GM21825 (cell line): Measurements from ENCODE around the gene ADAMTS4.
A peak's percentile ranks its signal among the peaks of the same experiment; 100 is the strongest.
"Not testable (repeated sequence)": the region's sequence is repeated elsewhere in the genome, so short reads cannot be mapped to it uniquely, and the experiment has no call there.

ENCODE experiments used
- ATAC-seq: cut with Tn5 transposase; IDR thresholded peaks from one replicate; pipeline ENCODE4 v1.9.1; 2021; ENCODE audit warnings: mild to moderate bottlenecking, moderate library complexity; ENCODE audit not compliant: unreplicated experiment

ADAMTS4 gene

GRCh38 chr1:161198897-161199431 lies at the start of gene ADAMTS4:
TSS of gene ADAMTS4 (minus strand) at chr1:161199054. CDS start at chr1:161198627, 427 bp downstream.
- no peak for ATAC-seq

GRCh38 chr1:161244888-161245287 lies 46.0 kb upstream of the ADAMTS4 start:
- ATAC-seq = no peak

- ATAC-seq = no peak
These were observed 43.5 kb upstream of the ADAMTS4 start for GRCh38 chr1:161242313-161242712.

- ATAC-seq = no peak
These were observed 42.8 kb upstream of the ADAMTS4 start for GRCh38 chr1:161241682-161242081.

- no peak for ATAC-seq
These were observed 39.2 kb upstream of the ADAMTS4 start, which contains the start of gene NR1I3 for GRCh38 chr1:161238039-161238473. TSS of gene NR1I3 (minus strand) at chr1:161238203. CDS start at chr1:161236565, 1,638 bp downstream.

- ATAC-seq = no peak
These were observed 37.3 kb upstream of the ADAMTS4 start for GRCh38 chr1:161235957-161236775.

GRCh38 chr1:161233102-161233501 lies 34.2 kb upstream of the ADAMTS4 start:
- ATAC-seq = no peak

GRCh38 chr1:161230762-161231161 lies 31.9 kb upstream of the ADAMTS4 start:
- ATAC-seq = no peak

- ATAC-seq = no peak
These were observed 31.0 kb upstream of the ADAMTS4 start for GRCh38 chr1:161229896-161230295.

- no peak for ATAC-seq
These were observed 29.2 kb upstream of the ADAMTS4 start for GRCh38 chr1:161228032-161228431.

- peak; percentile 31 for ATAC-seq
These were observed 28.5 kb upstream of the ADAMTS4 start for GRCh38 chr1:161227196-161227871.

- no peak for ATAC-seq
These were observed 27.9 kb upstream of the ADAMTS4 start for GRCh38 chr1:161226759-161227158.

GRCh38 chr1:161226320-161226711 lies 27.5 kb upstream of the ADAMTS4 start:
- ATAC-seq = no peak

- ATAC-seq = peak; percentile 91
These were observed 26.9 kb upstream of the ADAMTS4 start, which contains the start of gene TOMM40L for GRCh38 chr1:161225534-161226319. TSS of gene TOMM40L (plus strand) at chr1:161226060. CDS start at chr1:161226490, 430 bp downstream.

- no peak for ATAC-seq
These were observed 26.3 kb upstream of the ADAMTS4 start for GRCh38 chr1:161225178-161225533.

- not testable (repeated sequence) for ATAC-seq
These were observed 25.8 kb upstream of the ADAMTS4 start for GRCh38 chr1:161224695-161225087.

- ATAC-seq = no peak
These were observed 25.2 kb upstream of the ADAMTS4 start for GRCh38 chr1:161223805-161224694.

GRCh38 chr1:161222175-161223019 lies 23.5 kb upstream of the ADAMTS4 start:
- ATAC-seq = no peak

GRCh38 chr1:161220002-161220401 lies 21.1 kb upstream of the ADAMTS4 start:
- ATAC-seq = no peak
